HepG2 (cell line): ENCODE data around the gene UBE2I. TPM values are rescaled to one million over a fixed set of nuclear protein-coding genes. Genes with fewer than 3 reads are reported as not detected.

ENCODE experiments used
- ATAC-seq: fragments of 200-7000 bp; cut with Tn5 transposase; 3 replicates; pipeline ENCODE4 v1.9.1; 2020; ENCODE audit warnings: mild to moderate bottlenecking, moderate library complexity
- Bru-seq: library from RNA; stranded (reverse); fragments of 400-500 nt; gene quantifications from one replicate; lab custom pipeline; 2021; lab: Mats Ljungman, UMichigan
- BruChase-seq, 2 experiments: library from RNA; stranded (reverse); fragments of 400-500 nt; gene quantifications; one replicate each; lab custom pipeline; 2021; lab: Mats Ljungman, UMichigan
- BruUV-seq: library from RNA; stranded (reverse); fragments of 400-500 nt; replicated peaks from 2 replicates; lab custom pipeline; 2021; lab: Mats Ljungman, UMichigan
- CTCF ChIA-PET: fragments of 300-600 bp; formaldehyde crosslinking; extraction: SDS; loops from one replicate; lab custom pipeline; 2021; ENCODE audit warnings: low total read pairs, inconsistent platforms, low intra/inter-chr PET ratio; lab: Yijun Ruan, JAX
- POLR2A ChIA-PET: fragments of 350-600 bp; sonication (Branson Sonifier 250); formaldehyde crosslinking; loops from one replicate; lab custom pipeline; 2020; ENCODE audit warnings: antibody characterized with exemption, inconsistent platforms; lab: Yijun Ruan, JAX
- DNase-seq: peaks from one replicate; pipeline ENCODE4 v3.0.0-alpha.2; 2015; ENCODE audit warnings: low spot score
- FAIRE-seq: peaks from 3 replicates; lab custom pipeline; 2011; peaks lifted over from hg19 to GRCh38; lab: Jason Lieb, UNC
- H2AFZ ChIP-seq: one replicate; pipeline ENCODE4 v1.6.1; 2011; ENCODE audit warnings: low read length, inconsistent platforms
- H3K27ac ChIP-seq: fragments of 300-600 bp; 3 replicates; pipeline ENCODE4 v1.8.0; 2011; ENCODE audit warnings: mixed run types, mild to moderate bottlenecking, mixed read lengths, low read length, inconsistent platforms; ENCODE audit not compliant: insufficient read depth; ENCODE audit errors: extremely low read length
- H3K27me3 ChIP-seq, 2 experiments: fragments of 200-600 bp in 1 of 2; 2 replicates in 1 of 2; 3 replicates in 1 of 2; pipeline versions ENCODE4 v1.6.0 to v1.8.0; 2011; ENCODE audit warnings: low read length in 2 of 2, mild to moderate bottlenecking in 2 of 2, moderate library complexity in 2 of 2, inconsistent platforms in 1 of 2; ENCODE audit not compliant: insufficient read depth in 2 of 2, control insufficient read depth in 1 of 2
- H3K36me3 ChIP-seq, 2 experiments: fragments of 200-600 bp in 1 of 2; replicated peaks in 1 of 2; 2 replicates in 1 of 2; 3 replicates in 1 of 2; pipeline versions ENCODE4 v1.5.1 to v1.8.0; 2011; ENCODE audit warnings: low read length in 2 of 2, inconsistent platforms in 1 of 2; ENCODE audit not compliant: insufficient read depth in 2 of 2, control insufficient read depth in 1 of 2
- H3K4me1 ChIP-seq: 2 replicates; pipeline ENCODE4 v1.5.1; 2012; ENCODE audit warnings: low read length, inconsistent platforms; ENCODE audit not compliant: insufficient read depth
- H3K4me2 ChIP-seq: 2 replicates; pipeline ENCODE4 v1.6.0; 2011; ENCODE audit warnings: low read depth, low read length, inconsistent platforms
- H3K4me3 ChIP-seq, 3 experiments: fragments of 200-600 bp in 1 of 3; sonication (generic), shearing (Covaris generic) in 1 of 3; replicated peaks in 1 of 3; 2 replicates each; pipeline ENCODE4 v1.5.1; 2011 to 2016; ENCODE audit warnings: low read length in 3 of 3, inconsistent platforms in 2 of 3, low read depth in 2 of 3, mild to moderate bottlenecking in 2 of 3, control low read depth in 1 of 3, mixed read lengths in 1 of 3; ENCODE audit not compliant: insufficient read depth in 1 of 3
- H3K79me2 ChIP-seq: one replicate; pipeline ENCODE4 v1.6.1; 2011; ENCODE audit warnings: low read length, inconsistent platforms; ENCODE audit not compliant: insufficient read depth
- H3K9ac ChIP-seq: 2 replicates; pipeline ENCODE4 v1.6.0; 2011; ENCODE audit warnings: mild to moderate bottlenecking, low read depth, low read length, inconsistent platforms; ENCODE audit not compliant: insufficient read depth
- H3K9me3 ChIP-seq: 2 replicates; pipeline ENCODE4 v1.5.1; 2012; ENCODE audit warnings: mild to moderate bottlenecking, low read length
- H4K20me1 ChIP-seq: 2 replicates; pipeline ENCODE4 v1.6.0; 2011; ENCODE audit warnings: inconsistent platforms, mild to moderate bottlenecking, low read length, moderate library complexity; ENCODE audit not compliant: insufficient read depth
- CREB3 ChIP-seq: sonication (generic); formaldehyde crosslinking; IDR thresholded peaks from 2 replicates; pipeline ENCODE4 v1.5.0; 2020; ENCODE audit warnings: missing genetic modification reagents
- ESRRA ChIP-seq: sonication (generic); formaldehyde crosslinking; IDR thresholded peaks from 2 replicates; pipeline ENCODE4 v1.5.1; 2020; ENCODE audit warnings: mild to moderate bottlenecking, low read depth, missing genetic modification reagents
- FOXK1 ChIP-seq: sonication (generic); formaldehyde crosslinking; IDR thresholded peaks from 2 replicates; pipeline ENCODE4 v1.4.0; 2020; ENCODE audit warnings: low read depth, missing genetic modification reagents, borderline replicate concordance
- JDP2 ChIP-seq: sonication (generic); formaldehyde crosslinking; IDR thresholded peaks from 2 replicates; pipeline ENCODE4 v1.8.1; 2022; ENCODE audit warnings: missing genetic modification reagents, borderline replicate concordance
- KLF15 ChIP-seq: sonication (generic); formaldehyde crosslinking; IDR thresholded peaks from 2 replicates; pipeline ENCODE4 v1.8.1; 2023; ENCODE audit warnings: borderline replicate concordance, mild to moderate bottlenecking, inconsistent platforms, missing genetic modification reagents, mixed read lengths
- SNRNP70 ChIP-seq: fragments of 200-400 bp; formaldehyde crosslinking; IDR thresholded peaks from 2 replicates; pipeline ENCODE4 v1.6.1; 2017; ENCODE audit warnings: mild to moderate bottlenecking, low read depth, low read length, moderate library complexity
- TBX2 ChIP-seq: sonication (generic); formaldehyde crosslinking; IDR thresholded peaks from 2 replicates; pipeline ENCODE4 v1.5.0; 2020; ENCODE audit warnings: missing genetic modification reagents, mild to moderate bottlenecking, borderline replicate concordance
- ZNF235 ChIP-seq: sonication (generic); formaldehyde crosslinking; IDR thresholded peaks from 2 replicates; pipeline ENCODE4 v1.8.1; 2023; ENCODE audit warnings: mild to moderate bottlenecking, missing genetic modification reagents, borderline replicate concordance
- ZNF260 ChIP-seq: sonication (generic); formaldehyde crosslinking; IDR thresholded peaks from 2 replicates; pipeline ENCODE4 v1.4.0; 2020; ENCODE audit warnings: missing genetic modification reagents, low read depth, mild to moderate bottlenecking, borderline replicate concordance
- ZNF274 ChIP-seq: sonication (generic); formaldehyde crosslinking; IDR thresholded peaks from 2 replicates; pipeline ENCODE4 v1.5.1; 2020; ENCODE audit warnings: mild to moderate bottlenecking, missing genetic modification reagents
- ZNF891 ChIP-seq: sonication (generic); formaldehyde crosslinking; IDR thresholded peaks from 2 replicates; pipeline ENCODE4 v1.5.0; 2020; ENCODE audit warnings: mild to moderate bottlenecking, missing genetic modification reagents
- WGBS: methylation state at CpG from one replicate; pipeline ENCODE4 v1.1.6; 2017; ENCODE audit warnings: low lambda C conversion rate; 5-methylcytosine and 5-hydroxymethylcytosine counted together
- in situ Hi-C: cut with HindIII; loops from 2 replicates; pipeline ENCODE4 v1.10.0; 2017; ENCODE audit warnings: low pct_unique_long_range_greater_than_20kb; ENCODE audit not compliant: extremely low pct_ligation_motif_present
- intact Hi-C: fragments of 100-400 bp; cut with micrococcal nuclease; formaldehyde crosslinking; loops from one replicate; pipeline ENCODE4 v1.10.0; 2022; ENCODE audit not compliant: unreplicated experiment
- long read RNA-seq, 2 experiments: library from RNA in 1 of 2; library from polyadenylated mRNA in 1 of 2; stranded (forward) in 1 of 2; unstranded in 1 of 2; transcript quantifications; one replicate each; pipeline ENCODE4 v2.0.0, GENCODE V29; 2019 to 2022
- polyA minus RNA-seq, 3 experiments: library from RNA; depleted of rRNA, polyadenylated mRNA; stranded (reverse); fragments of >200 nt; gene quantifications; 2 replicates each; pipeline ENCODE4 v1.2.3, GENCODE V29; 2011; ENCODE audit warnings: low replicate concordance in 1 of 3
- polyA plus RNA-seq, 8 experiments: library from polyadenylated mRNA; depleted of rRNA in 3 of 8; stranded (reverse) in 7 of 8; unstranded in 1 of 8; fragments of >200 nt; fragmentation: Illumina TruSeq in 4 of 8; extraction: Trizol in 4 of 8; gene quantifications; 2 replicates each; pipeline versions ENCODE4 v1.2.1 to v1.2.3, GENCODE V29; 2011 to 2016; ENCODE audit warnings: low read depth in 4 of 8, missing spikeins in 1 of 8, mixed read lengths in 1 of 8; ENCODE audit not compliant: insufficient read depth in 1 of 8
- total RNA-seq, 5 experiments: library from RNA; depleted of rRNA; stranded (reverse); fragments of >200 nt; fragmentation: Illumina TruSeq; extraction: Trizol; gene quantifications; 2 replicates each; pipeline ENCODE4 v1.2.3, GENCODE V29; 2016; ENCODE audit warnings: low read depth in 1 of 5
- TF ChIP-seq, protein P1 (sequence below): sonication (generic); formaldehyde crosslinking; IDR thresholded peaks from 2 replicates; pipeline ENCODE4 v1.4.0; 2020; ENCODE audit warnings: mild to moderate bottlenecking, missing genetic modification reagents

UBE2I gene
- total RNA-seq (2016; rRNA removed; fragmentation: Illumina TruSeq; extraction: Trizol) (75.8 and 87.9 TPM in 2 replicates), polyA plus RNA-seq (2011; rRNA removed) (79.5 and 98.9 TPM in 2 replicates), polyA minus RNA-seq (2011; rRNA and poly(A)+ RNA removed; ENCODE audit: low replicate concordance) (39.2 and 48.3 TPM in 2 replicates), Bru-seq, nascent RNA (percentile 81 among the genes with signal in this experiment), BruChase-seq, experiment 1, labeled RNA remaining after a 6-hour chase (percentile 95 among the genes with signal in this experiment), BruChase-seq, experiment 2, labeled RNA remaining after a 2-hour chase (percentile 93 among the genes with signal in this experiment)
- total RNA-seq (2016; cell fraction: cytosol; rRNA removed; fragmentation: Illumina TruSeq; extraction: Trizol; ENCODE audit: low read depth), result 35.5 and 39.4 TPM in 2 replicates
- 66.6 and 79.8 TPM in 2 replicates for total RNA-seq (2016; cell fraction: insoluble cytoplasmic fraction; rRNA removed; fragmentation: Illumina TruSeq; extraction: Trizol)
- total RNA-seq (2016; cell fraction: membrane; rRNA removed; fragmentation: Illumina TruSeq; extraction: Trizol), result 55.4 and 63.3 TPM in 2 replicates
- total RNA-seq (2016; cell fraction: nucleus; rRNA removed; fragmentation: Illumina TruSeq; extraction: Trizol), result 41.5 and 41.7 TPM in 2 replicates
- 57.9 and 77.8 TPM in 2 replicates for polyA plus RNA-seq (2011; cell fraction: cytosol; rRNA removed)
- polyA plus RNA-seq (2011; cell fraction: nucleus; rRNA removed), result 115 and 128 TPM in 2 replicates
- 91.6 and 108 TPM in 2 replicates for polyA plus RNA-seq (2012)
- 94.9 and 118 TPM in 2 replicates for polyA plus RNA-seq (2016; cell fraction: cytosol; fragmentation: Illumina TruSeq; extraction: Trizol; ENCODE audit: low read depth)
- polyA plus RNA-seq (2016; cell fraction: insoluble cytoplasmic fraction; fragmentation: Illumina TruSeq; extraction: Trizol; ENCODE audit: low read depth), result 181 and 205 TPM in 2 replicates
- 118 and 119 TPM in 2 replicates for polyA plus RNA-seq (2016; cell fraction: membrane; fragmentation: Illumina TruSeq; extraction: Trizol; ENCODE audit: low read depth)
- polyA plus RNA-seq (2016; cell fraction: nucleus; fragmentation: Illumina TruSeq; extraction: Trizol; ENCODE audit: insufficient read depth, low read depth), result 163 and 194 TPM in 2 replicates
- polyA minus RNA-seq (2011; cell fraction: cytosol; rRNA and poly(A)+ RNA removed), result 54.8 and 55.8 TPM in 2 replicates
- polyA minus RNA-seq (2011; cell fraction: nucleus; rRNA and poly(A)+ RNA removed), result 63.8 and 72.6 TPM in 2 replicates
- long read RNA-seq, experiment 1, transcript UBE2I-201 (7 exons, 2,832 nt), result minor isoform, 9 of 234 reads
- long read RNA-seq, experiment 1, transcript UBE2I-203 (7 exons, 2,976 nt), result major isoform, 194 of 234 reads
- long read RNA-seq, experiment 1, partial matches to known transcripts, result 7 of 234 reads
- long read RNA-seq, experiment 1, other reads (novel, unspliced or antisense), result 9 of 234 reads
- long read RNA-seq, experiment 2, transcript UBE2I-201 (7 exons, 2,832 nt), result minor isoform, 5 of 330 reads
- long read RNA-seq, experiment 2, transcript UBE2I-203 (7 exons, 2,976 nt), result major isoform, 214 of 330 reads
- long read RNA-seq, experiment 2, transcript UBE2I-204 (8 exons, 3,109 nt), result minor isoform, 6 of 330 reads
- long read RNA-seq, experiment 2, transcript UBE2I-202 (7 exons, 3,253 nt), result minor isoform, 6 of 330 reads
- long read RNA-seq, experiment 2, partial matches to known transcripts, result 57 of 330 reads
- long read RNA-seq, experiment 2, other reads (novel, unspliced or antisense), result 30 of 330 reads

GRCh38 chr16:1308977-1309885 is at the start of gene UBE2I:
UBE2I (plus strand) TSS chr16:1309636; CDS start chr16:1314031, 4,395 bp downstream.
- ChIA-PET CTCF (no interaction called here), POLR2A (interaction anchor here (0.8 to 1.6 kb wide), 5 partner anchors 9 to 34 kb away, joined by 3 to 7 read pairs (median 5); no protein-coding TSS in a partner anchor)
- Histone ChIP-seq H4K20me1 (peaks cover 42% of the 10 kb centered on the region), H3K4me1 (peaks cover 46% of the 10 kb centered on the region), H3K79me2 (peaks cover 44% of the 10 kb centered on the region), H3K9me3 (no peaks in the 10 kb centered on the region), H3K27ac (peak within 1 kb of the TSS; percentile 100), H3K4me2 (peak within 1 kb of the TSS; percentile 95), H2AFZ (peak within 1 kb of the TSS; percentile 90), H3K27me3 (no peaks in the 10 kb centered on the region; a peak in 2 of 5 replicates), H3K36me3 (peaks cover 9 to 21% of the 10 kb centered on the region in 2 experiments; a peak in 4 of 5 replicates), H3K4me3 (peak within 1 kb of the TSS; percentile 83 to 97 (median 91)), H3K9ac (peak within 1 kb of the TSS; percentile 100)
- no TSS peak for BruUV-seq
- WGBS, result 0% methylated on average over 2 of the region's 117 CpGs
- intact Hi-C loops (no loop called here), in situ Hi-C loops (no loop called here)
- peak; percentile 70 for ATAC-seq
- DNase-seq, result peak; percentile 93
- peak; percentile 86 for FAIRE-seq
- peak; percentile 94; the same call in 1 of the 2 replicates for TF ChIP-seq ZNF891 (CRISPR knock-in tag)
- TF ChIP-seq KLF15, result no peak
- TF ChIP-seq ZNF274 (CRISPR knock-in tag), result peak; percentile 93
- TF ChIP-seq FOXK1 (CRISPR knock-in tag), result 0 out of 2 replicates have a peak, but pooled peaks have one; percentile 67
- no peak; the same call in 1 of the 2 replicates for TF ChIP-seq JDP2 (CRISPR knock-in tag)
- peak; percentile 82; the same call in 1 of the 2 replicates for TF ChIP-seq ZNF235 (CRISPR knock-in tag)
- peak; percentile 87 for TF ChIP-seq TBX2 (CRISPR knock-in tag)
- no peak; the same call in 1 of the 2 replicates for TF ChIP-seq CREB3
- no peak for TF ChIP-seq ESRRA
- TF ChIP-seq ZNF260 (CRISPR knock-in tag), result no peak
- TF ChIP-seq, protein P1, sequence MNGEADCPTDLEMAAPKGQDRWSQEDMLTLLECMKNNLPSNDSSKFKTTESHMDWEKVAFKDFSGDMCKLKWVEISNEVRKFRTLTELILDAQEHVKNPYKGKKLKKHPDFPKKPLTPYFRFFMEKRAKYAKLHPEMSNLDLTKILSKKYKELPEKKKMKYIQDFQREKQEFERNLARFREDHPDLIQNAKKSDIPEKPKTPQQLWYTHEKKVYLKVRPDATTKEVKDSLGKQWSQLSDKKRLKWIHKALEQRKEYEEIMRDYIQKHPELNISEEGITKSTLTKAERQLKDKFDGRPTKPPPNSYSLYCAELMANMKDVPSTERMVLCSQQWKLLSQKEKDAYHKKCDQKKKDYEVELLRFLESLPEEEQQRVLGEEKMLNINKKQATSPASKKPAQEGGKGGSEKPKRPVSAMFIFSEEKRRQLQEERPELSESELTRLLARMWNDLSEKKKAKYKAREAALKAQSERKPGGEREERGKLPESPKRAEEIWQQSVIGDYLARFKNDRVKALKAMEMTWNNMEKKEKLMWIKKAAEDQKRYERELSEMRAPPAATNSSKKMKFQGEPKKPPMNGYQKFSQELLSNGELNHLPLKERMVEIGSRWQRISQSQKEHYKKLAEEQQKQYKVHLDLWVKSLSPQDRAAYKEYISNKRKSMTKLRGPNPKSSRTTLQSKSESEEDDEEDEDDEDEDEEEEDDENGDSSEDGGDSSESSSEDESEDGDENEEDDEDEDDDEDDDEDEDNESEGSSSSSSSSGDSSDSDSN (CRISPR knock-in tag), result peak; percentile 22; the same call in 1 of the 2 replicates
- TF ChIP-seq SNRNP70, result no peak
